GM13977 (cell line): ENCODE results near the gene RAB4B.
A peak's percentile ranks its signal among the peaks of the same experiment; 100 is the strongest.

Experiments used
- DNase-seq: peaks from one replicate; pipeline ENCODE4 v3.0.0; 2012; ENCODE audit warnings: low spot score
- CTCF ChIP-seq: IDR thresholded peaks from 2 replicates; pipeline ENCODE4 v1.5.1; 2012; ENCODE audit warnings: mild to moderate bottlenecking, control low read depth; ENCODE audit not compliant: insufficient read depth; ENCODE audit errors: extremely low read depth, missing control alignments
- in situ Hi-C: fragments of 300-500 bp; cut with MboI; formaldehyde crosslinking; loops from one replicate; pipeline ENCODE4 v1.12.0; 2022; ENCODE audit warnings: low sequenced_read_pairs, low pct_unique_long_range_greater_than_20kb, mixed read lengths, inconsistent platforms; ENCODE audit not compliant: unreplicated experiment

The RAB4B gene

GRCh38 chr19:40774916-40775631, 3.0 kb upstream of the RAB4B start, which contains the start of gene MIA:
Gene MIA (plus strand): TSS chr19:40775521. CDS start chr19:40775543, 22 bp downstream.
- no peak for TF ChIP-seq CTCF
- DNase-seq, result no peak
- in situ Hi-C loops, result no loop called here

- DNase-seq, result no peak
- in situ Hi-C loops, result no loop called here
- TF ChIP-seq CTCF, result no peak
Observed at GRCh38 chr19:40775632-40776022, 2.4 kb upstream of the RAB4B start.

GRCh38 chr19:40776364-40776763, 1.7 kb upstream of the RAB4B start:
- in situ Hi-C loops, result no loop called here
- DNase-seq, result no peak
- TF ChIP-seq CTCF, result no peak

GRCh38 chr19:40776932-40777644, 959 bp upstream of the RAB4B start:
- in situ Hi-C loops, result no loop called here
- no peak for TF ChIP-seq CTCF

GRCh38 chr19:40777645-40777936, 456 bp upstream of the RAB4B start:
- in situ Hi-C loops, result no loop called here
- DNase-seq, result no peak
- no peak for TF ChIP-seq CTCF

More at GRCh38 chr19:40776932-40777644, 959 bp upstream of the RAB4B start:
- DNase-seq, result peak; percentile 88

- no peak for TF ChIP-seq CTCF
- no peak for DNase-seq
- in situ Hi-C loops, result no loop called here
Observed at GRCh38 chr19:40778706-40779284, 748 bp downstream of the RAB4B start.
